Stimulated activated CD8-positive, alpha-beta memory T cell treated with anti-CD3 and anti-CD28 coated beads, Interleukin-12 subunit alpha, Interleukin-12 subunit beta, amount 100 ng/mL, for 24 hours (primary cell): Measurements from ENCODE around the gene PCDH7.

Experiments used
- DNase-seq: peaks from one replicate; pipeline ENCODE4 v3.0.0-alpha.2; 2020; ENCODE audit errors: extremely low read depth

PCDH7 gene, protein sequence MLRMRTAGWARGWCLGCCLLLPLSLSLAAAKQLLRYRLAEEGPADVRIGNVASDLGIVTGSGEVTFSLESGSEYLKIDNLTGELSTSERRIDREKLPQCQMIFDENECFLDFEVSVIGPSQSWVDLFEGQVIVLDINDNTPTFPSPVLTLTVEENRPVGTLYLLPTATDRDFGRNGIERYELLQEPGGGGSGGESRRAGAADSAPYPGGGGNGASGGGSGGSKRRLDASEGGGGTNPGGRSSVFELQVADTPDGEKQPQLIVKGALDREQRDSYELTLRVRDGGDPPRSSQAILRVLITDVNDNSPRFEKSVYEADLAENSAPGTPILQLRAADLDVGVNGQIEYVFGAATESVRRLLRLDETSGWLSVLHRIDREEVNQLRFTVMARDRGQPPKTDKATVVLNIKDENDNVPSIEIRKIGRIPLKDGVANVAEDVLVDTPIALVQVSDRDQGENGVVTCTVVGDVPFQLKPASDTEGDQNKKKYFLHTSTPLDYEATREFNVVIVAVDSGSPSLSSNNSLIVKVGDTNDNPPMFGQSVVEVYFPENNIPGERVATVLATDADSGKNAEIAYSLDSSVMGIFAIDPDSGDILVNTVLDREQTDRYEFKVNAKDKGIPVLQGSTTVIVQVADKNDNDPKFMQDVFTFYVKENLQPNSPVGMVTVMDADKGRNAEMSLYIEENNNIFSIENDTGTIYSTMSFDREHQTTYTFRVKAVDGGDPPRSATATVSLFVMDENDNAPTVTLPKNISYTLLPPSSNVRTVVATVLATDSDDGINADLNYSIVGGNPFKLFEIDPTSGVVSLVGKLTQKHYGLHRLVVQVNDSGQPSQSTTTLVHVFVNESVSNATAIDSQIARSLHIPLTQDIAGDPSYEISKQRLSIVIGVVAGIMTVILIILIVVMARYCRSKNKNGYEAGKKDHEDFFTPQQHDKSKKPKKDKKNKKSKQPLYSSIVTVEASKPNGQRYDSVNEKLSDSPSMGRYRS (N-terminal part only)

DNA sequence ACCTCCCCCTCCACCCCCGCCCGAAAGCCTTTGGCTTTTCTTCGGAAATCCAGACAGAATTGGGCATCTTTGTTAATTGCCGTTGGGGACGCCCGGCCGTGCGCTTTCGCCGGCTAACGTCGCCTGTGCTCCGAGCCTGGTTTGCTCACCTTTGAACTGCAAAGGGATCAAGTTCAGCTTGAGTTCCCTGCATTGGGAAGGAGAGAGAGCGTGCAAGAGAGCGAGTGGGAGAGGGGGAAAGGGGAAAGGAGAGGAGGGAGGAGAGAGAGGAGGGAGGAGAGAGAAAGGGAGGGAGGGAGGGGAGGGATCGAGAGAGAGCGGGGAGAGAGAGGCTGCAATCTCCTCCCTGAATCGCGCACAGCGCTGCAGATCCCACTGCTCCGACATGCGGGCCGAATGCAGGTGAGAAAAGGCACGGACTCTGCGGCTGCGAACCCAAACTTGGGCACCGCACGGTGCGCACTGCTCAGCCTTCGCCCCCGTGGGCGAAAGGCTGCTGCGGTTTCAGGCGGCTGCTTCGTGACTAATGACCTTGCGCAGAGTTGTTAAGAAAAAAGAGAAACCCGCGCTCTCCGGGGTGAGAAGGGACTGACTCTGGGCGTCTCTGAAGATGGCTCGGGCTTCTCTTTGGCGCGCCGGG, at the start of gene PCDH7:
PCDH7 (plus strand) TSS at position 349 of the 640 bp plus-strand sequence. CDS start 1,054 bp downstream, outside the sequence.
- no peak for DNase-seq

DNA sequence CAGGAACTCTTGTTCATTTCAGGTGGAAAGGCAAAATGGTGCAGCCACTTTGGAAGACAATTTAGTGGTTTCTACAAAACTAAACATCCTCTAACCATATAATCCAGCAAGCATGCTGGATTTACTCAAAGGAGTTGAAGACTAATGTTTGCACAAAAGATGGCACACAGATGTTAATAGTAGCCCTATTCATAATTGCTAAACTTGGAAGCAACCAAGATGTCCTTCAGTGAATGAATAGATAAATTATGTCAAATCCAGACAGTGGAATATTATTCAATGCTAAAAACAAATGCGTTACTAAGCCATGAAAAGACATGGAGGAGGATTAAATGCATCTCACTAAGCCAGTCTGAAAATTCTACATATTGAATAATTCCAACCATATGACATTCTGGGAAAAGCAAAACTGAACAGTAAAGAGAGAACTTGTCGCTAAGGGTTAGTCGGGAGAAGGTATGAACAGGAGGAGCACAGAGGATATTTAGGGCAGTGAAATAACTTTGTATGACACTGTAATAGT, 48.2 kb upstream of the PCDH7 start:
- no peak for DNase-seq

DNA sequence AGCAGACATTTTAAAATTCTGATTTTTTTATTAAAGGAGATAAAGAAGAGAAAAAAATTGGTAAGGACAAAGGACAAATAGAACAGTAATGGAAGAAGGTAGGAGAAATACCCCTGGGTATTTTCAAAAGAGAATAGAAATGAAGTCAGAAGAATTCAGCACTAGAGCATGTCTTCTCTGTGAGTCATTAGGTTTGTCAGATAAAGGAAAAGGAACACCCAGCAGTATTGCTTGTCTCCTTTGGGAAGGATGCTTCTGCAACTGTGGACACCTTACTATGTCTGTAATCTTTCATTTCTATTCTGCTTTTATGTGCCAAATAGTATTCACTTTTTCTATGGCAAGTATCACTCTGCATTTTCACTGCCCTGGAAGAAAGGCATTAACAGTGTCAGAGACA, 24.0 kb upstream of the PCDH7 start:
- DNase-seq, result no peak

DNA sequence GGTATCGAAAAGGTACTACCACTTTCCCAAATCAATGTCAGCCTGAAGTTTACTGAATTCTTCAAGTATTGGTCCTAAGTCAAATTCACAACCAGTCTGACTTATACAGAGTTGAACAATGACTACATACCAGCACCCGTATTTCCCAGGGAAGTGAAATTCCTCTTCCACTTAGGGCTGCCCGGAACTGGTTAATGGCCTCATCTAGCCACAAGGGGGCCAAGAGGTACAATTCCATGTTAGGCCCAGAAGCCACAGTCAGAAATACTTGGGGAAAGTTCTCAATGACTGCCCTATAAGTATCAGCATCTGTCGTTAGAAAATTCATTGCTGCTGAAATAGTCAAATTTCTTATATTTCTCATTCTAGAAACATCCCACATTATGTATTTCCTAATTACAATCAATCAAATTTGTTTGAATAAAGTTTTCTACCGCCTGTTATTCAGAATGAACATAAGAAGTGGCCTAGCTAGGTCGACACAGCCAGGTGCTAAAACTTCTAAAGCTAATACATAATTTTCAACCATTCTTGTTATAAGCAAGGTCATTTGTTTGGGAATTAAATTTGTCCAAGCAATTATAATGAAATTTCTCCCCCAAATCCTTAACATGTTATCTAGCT, 5.6 kb upstream of the PCDH7 start:
- no peak for DNase-seq

DNA sequence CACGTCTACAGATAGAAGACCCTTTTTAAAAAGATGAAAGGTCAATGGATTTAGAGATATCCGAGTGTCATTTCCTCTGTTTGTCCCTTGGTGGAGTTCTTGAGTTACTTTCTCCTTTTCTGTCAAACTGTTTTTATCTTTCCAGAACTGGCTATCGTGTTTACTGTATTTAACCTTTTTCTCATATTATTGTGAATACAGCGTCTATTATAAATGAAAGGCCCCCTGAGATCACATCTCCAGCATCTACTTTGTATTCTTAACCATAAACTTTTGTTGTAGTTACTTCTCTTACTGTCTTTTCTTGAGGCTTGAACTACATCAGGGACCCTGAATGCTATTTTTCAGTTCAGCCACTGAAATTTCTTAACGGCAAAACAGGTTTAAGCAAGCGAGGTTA, 4.0 kb upstream of the PCDH7 start:
- no peak for DNase-seq

DNA sequence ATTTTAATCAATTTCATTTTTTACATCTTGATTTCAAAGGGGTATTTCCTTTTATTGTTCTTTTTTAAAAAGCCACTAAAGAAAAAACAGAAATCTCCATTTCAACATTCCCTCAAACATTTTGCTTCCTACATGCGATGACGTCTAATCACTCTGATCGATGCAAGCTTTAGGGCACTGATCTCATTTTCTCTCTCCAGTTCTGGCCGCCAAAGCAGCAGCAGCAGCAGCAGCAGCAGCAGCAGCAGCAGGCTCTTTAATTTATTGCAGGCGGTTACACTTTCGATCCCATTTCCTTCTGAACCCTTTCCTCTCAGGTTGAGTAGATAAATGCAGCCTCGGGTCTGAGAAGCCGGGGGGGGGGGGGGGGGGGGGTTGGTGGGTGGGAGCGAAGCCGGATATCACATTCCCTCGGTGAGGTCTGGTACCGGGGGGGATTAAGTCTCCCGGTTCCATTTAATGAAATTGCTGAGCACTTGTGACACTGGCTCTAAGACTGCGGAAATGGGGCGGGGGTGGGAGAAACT, 3.4 kb upstream of the PCDH7 start:
- no peak for DNase-seq

DNA sequence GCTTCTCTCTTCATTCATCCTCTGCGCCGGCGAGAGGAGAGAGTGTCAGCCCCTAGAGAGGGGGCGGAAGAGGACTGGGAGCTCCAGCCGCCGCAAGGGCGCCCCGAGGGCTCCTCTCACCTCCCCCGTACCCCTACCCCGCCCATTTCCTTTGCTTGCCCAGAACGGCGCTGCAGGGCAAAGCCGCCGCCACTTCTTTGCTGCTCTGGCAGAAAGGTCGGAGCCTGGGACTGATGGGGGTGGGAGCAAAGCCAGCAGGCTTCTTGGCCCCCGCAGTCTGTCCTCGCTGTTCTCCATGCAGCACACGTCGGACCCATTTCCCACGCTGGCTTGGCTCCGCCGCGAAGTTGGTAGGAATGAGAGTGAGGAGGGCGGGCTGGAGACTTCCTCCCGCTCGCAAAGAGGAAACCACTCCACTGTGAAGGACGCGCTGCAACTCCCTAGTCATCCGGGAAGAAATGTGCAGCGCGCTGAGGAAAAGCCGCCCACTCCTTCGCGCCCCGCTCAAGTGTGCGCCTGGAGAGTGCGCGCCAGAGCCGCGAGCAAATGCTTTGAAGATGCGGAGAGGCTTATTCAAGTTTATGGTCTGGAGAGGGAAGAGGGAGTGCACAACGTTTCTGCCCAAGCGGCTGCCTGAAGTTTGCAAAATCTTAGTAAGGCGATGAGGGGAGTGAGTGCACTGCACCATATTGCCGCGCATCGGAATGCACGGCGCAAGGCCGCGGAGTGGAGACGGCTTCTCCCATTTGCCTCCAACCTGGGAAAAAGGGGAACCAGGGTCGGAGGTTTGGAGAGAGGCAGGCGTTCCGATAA, 2.8 kb upstream of the PCDH7 start:
- no peak for DNase-seq

DNA sequence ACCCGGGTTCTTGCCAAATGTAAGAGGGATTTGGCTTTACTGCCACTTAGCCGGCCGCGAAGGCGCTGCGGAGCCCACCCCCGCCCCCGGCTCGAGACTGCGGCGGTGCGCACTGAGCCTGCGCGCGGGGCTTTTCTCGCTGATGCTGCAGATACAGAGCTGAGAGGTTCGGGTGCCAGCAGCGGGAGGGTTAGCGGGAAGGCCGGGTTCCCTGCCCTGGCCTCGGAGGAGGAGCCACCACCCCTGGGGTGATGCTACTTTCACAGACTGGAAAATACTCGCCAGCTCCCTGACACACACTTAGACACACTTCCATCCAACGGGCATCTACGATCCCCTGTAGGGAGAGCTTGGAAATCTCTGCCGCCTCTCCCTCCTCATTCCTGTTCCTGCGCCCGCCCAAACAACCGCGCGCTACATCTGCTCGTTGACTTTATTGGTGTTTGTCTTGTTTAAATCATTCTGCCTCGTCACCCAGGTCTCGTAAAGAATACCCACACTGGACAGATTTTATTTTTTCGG, 2.1 kb upstream of the PCDH7 start:
- DNase-seq, result no peak

DNA sequence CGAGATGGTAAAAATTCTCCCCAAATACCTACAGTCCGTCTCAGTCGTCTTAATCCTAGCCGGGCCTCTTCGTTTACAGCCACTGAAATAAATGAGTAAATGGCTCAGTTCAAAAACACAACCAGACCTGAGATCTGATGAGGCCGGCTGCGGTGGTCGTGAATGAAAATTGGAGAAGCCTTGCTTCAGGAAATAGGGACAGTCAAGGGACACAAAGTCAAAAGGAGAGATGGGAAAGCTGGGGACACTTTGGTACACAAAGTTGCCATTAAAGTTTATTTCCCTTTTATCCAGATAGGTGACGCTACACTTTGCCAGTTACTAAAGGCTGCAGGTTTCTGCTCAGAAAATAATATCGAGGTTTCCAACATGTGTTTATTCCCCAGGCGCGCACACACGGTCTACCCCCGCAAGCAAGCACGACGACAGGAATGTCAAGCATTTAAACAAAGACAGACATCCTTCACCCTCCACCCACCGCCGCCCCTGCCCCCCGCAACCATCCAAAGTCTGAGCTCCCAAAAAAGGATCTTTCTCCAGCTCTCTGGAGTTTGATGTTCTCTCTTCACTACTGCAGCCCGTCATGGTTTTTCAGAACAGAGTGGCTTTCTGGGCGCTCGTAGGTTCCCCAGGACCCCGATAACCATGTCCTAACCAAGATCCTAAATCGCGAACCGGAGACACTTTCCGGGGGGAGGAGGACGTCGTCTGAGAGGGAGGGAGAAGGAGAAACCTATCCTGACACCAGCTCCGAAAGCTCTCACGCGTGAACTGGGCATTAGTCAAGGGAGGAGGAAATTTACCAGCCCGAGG, 1.3 kb upstream of the PCDH7 start:
- DNase-seq, result no peak

DNA sequence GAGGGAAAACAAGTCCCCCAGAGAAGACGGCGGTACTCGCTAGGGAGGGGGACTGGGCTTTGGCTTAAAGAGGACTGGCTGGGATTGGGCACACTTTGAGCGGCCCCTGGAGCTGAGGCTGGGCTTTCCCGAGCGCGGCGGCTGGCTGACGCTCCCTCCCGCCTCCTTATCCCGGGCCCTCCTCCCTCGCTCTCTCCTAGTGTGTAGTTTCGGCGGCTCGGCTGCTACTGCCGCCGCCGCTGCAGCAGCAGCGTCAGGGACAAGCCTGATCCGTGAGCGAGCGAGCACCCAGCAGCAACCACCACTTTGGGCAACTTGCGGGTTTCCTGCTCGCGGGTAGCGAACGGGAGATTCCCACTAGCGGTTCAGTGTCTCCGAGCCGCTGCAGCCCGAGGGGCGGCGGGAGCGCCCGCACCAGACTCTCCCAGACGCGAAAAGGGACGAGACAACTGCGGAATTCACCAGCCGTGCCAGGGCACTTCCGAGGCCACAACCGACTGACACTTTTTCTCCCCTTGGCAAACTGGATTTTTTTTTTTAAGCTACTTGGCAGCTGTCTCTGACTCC, 632 bp upstream of the PCDH7 start:
- DNase-seq, result no peak

DNA sequence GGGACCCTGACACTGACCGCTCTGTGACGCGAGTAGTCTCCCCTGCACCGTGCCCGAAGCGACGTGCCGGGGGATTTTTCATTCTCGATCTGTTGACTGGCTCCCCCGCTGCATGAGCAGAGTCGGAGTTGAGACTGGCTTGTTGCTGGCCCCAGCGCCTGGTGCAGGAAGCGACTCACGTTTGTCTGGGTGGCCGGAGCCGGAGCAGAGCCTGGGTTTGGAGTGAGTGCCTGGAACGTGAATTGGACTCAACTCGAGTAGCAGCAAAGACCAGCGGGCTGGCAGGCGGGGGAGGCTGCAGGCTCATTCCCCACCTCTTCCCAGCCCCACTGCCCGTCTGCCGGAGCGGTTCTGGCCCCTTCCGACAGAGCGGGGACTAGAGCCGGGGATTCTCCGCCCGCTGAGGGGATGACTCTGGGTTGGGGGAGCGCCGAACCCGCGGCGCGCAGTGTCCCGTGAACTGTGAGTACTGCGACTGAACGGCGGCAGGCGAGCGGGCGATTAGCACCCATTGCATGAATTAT, 554 bp downstream of the PCDH7 start:
- DNase-seq, result no peak

DNA sequence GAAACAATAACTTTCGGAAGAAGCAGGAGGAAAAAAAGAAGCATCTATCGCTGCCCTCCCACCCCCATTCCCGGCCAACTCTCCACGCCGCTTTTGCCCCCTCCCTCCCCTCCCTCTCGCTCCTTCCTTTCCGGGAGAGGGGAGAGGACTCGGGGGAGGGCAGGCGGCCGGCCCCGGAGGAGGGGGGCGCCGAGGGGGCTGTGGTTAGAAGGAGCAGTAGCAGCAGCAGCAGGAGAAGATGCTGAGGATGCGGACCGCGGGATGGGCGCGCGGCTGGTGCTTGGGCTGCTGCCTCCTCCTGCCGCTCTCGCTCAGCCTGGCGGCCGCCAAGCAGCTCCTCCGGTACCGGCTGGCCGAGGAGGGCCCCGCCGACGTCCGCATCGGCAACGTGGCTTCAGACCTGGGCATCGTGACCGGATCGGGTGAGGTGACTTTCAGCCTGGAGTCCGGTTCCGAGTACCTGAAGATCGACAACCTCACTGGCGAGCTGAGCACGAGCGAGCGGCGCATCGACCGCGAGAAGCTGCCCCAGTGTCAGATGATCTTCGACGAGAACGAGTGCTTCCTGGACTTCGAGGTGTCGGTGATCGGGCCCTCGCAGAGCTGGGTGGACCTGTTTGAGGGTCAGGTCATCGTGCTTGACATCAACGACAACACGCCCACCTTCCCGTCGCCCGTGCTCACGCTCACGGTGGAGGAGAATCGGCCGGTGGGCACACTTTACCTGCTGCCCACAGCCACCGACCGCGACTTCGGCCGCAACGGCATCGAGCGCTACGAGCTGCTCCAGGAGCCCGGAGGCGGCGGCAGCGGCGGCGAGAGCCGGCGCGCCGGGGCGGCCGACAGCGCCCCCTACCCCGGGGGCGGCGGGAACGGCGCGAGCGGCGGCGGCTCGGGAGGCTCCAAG, 1.3 kb downstream of the PCDH7 start:
- no peak for DNase-seq

DNA sequence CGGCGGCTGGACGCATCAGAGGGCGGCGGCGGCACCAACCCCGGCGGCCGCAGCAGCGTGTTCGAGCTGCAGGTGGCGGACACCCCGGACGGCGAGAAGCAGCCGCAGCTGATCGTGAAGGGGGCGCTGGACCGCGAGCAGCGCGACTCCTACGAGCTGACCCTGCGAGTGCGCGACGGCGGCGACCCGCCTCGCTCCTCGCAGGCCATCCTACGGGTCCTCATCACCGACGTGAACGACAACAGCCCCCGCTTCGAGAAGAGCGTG, 1.9 kb downstream of the PCDH7 start:
- DNase-seq, result no peak

DNA sequence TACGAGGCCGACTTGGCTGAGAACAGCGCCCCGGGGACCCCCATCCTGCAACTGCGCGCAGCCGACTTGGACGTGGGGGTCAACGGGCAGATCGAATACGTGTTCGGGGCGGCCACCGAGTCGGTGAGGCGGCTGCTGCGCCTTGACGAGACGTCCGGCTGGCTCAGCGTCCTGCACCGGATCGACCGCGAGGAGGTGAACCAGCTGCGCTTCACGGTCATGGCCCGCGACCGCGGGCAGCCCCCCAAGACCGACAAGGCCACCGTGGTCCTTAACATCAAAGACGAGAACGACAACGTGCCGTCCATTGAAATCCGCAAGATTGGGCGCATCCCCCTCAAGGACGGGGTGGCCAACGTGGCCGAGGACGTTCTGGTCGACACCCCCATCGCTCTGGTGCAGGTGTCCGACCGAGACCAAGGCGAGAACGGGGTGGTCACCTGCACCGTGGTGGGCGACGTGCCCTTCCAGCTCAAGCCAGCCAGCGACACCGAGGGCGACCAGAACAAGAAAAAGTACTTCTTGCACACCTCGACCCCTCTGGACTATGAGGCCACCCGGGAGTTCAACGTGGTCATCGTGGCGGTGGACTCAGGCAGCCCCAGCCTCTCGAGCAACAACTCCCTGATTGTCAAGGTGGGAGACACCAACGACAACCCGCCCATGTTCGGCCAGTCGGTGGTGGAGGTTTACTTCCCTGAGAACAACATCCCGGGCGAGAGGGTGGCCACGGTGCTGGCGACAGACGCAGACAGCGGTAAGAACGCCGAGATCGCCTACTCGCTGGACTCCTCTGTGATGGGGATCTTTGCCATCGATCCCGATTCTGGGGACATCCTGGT, 2.4 kb downstream of the PCDH7 start:
- DNase-seq, result no peak

DNA sequence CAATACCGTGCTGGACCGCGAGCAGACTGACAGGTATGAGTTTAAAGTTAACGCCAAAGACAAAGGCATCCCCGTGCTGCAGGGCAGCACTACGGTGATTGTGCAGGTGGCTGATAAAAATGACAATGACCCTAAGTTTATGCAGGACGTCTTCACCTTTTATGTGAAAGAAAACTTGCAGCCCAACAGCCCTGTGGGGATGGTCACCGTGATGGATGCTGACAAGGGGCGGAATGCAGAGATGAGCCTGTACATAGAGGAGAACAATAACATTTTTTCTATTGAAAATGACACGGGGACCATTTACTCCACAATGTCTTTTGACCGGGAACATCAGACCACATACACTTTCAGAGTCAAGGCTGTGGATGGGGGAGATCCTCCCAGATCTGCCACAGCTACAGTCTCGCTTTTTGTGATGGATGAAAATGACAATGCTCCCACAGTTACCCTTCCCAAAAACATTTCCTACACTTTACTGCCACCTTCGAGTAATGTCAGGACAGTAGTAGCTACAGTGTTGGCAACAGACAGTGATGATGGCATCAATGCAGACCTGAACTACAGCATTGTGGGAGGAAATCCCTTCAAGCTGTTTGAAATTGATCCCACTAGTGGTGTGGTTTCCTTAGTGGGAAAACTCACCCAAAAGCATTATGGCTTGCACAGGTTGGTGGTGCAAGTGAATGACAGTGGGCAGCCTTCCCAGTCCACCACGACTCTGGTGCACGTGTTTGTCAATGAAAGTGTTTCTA, 3.2 kb downstream of the PCDH7 start:
- no peak for DNase-seq

DNA sequence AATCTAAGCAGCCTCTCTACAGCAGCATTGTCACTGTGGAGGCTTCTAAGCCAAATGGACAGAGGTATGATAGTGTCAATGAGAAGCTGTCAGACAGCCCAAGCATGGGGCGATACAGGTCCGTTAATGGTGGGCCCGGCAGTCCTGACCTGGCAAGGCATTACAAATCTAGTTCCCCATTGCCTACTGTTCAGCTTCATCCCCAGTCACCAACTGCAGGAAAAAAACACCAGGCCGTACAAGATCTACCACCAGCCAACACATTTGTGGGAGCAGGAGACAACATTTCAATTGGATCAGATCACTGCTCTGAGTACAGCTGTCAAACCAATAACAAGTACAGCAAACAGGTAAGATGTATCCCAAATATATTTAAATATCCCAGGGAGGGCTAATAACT, 4.1 kb downstream of the PCDH7 start:
- no peak for DNase-seq
